CD4-positive, alpha-beta T cell (primary cell): Measurements from ENCODE around the gene MARCHF6. TPM values are rescaled to one million over a fixed set of nuclear protein-coding genes. Genes with fewer than 3 reads are reported as not detected.

ENCODE experiments used
- ATAC-seq: fragments of 200-7000 bp; cut with Tn5 transposase; one replicate; pipeline ENCODE4 v1.10.0; 2022; ENCODE audit warnings: mild to moderate bottlenecking; ENCODE audit not compliant: poor library complexity
- CTCF ChIA-PET: fragments of 350-600 bp; sonication (Branson Sonifier 250); formaldehyde crosslinking; loops from one replicate; lab custom pipeline; 2021; ENCODE audit warnings: antibody characterized with exemption, inconsistent platforms; lab: Charles Lee
- POLR2A ChIA-PET: fragments of 350-600 bp; sonication (Branson Sonifier 250); formaldehyde crosslinking; loops from one replicate; lab custom pipeline; 2021; ENCODE audit warnings: antibody characterized with exemption, inconsistent platforms; lab: Charles Lee
- DNase-seq, 14 experiments: peaks; one replicate each; pipeline ENCODE4 v3.0.0-alpha.2; 2013 to 2020; ENCODE audit warnings: mixed read lengths in 2 of 14
- H3K27ac ChIP-seq, 2 donors: one replicate each; pipeline versions ENCODE4 v1.5.1 to v1.7.0; 2013; ENCODE audit warnings: low read length in 2 of 2, low read depth in 1 of 2, mild to moderate bottlenecking in 1 of 2
- H3K27me3 ChIP-seq, 2 experiments: 1 replicate in 1 of 2; 2 replicates in 1 of 2; pipeline versions ENCODE4 v1.6.1 to v1.7.0; 2013; ENCODE audit warnings: low read length in 2 of 2, control low read depth in 1 of 2, mild to moderate bottlenecking in 1 of 2, moderate library complexity in 1 of 2; ENCODE audit not compliant: insufficient read depth in 2 of 2, control insufficient read depth in 1 of 2
- H3K36me3 ChIP-seq: one replicate; pipeline ENCODE4 v1.6.1; 2013; ENCODE audit warnings: low read length, control low read depth; ENCODE audit not compliant: insufficient read depth
- H3K4me1 ChIP-seq: one replicate; pipeline ENCODE4 v1.6.1; 2013; ENCODE audit warnings: low read length, control low read depth; ENCODE audit not compliant: insufficient read depth
- H3K4me3 ChIP-seq: one replicate; pipeline ENCODE4 v1.5.1; 2013; ENCODE audit warnings: mild to moderate bottlenecking, low read length, moderate library complexity
- H3K9me3 ChIP-seq, 2 experiments: 1 replicate in 1 of 2; 2 replicates in 1 of 2; pipeline versions ENCODE4 v1.6.1 to v1.7.0; 2013; ENCODE audit warnings: low read length in 2 of 2, mild to moderate bottlenecking in 2 of 2, control low read depth in 1 of 2, moderate library complexity in 1 of 2; ENCODE audit not compliant: control insufficient read depth in 1 of 2, insufficient read depth in 1 of 2
- H3K27ac Mint-ChIP-seq: one replicate; pipeline ENCODE4 v1.8.0; 2020; ENCODE audit warnings: mixed read lengths
- H3K27me3 Mint-ChIP-seq: one replicate; pipeline ENCODE4 v1.8.0; 2021; ENCODE audit warnings: mixed read lengths
- H3K36me3 Mint-ChIP-seq: one replicate; pipeline ENCODE4 v1.8.0; 2021; ENCODE audit warnings: low read depth, mixed read lengths
- H3K4me1 Mint-ChIP-seq: one replicate; pipeline ENCODE4 v1.8.0; 2021; ENCODE audit warnings: low read depth, mixed read lengths
- H3K4me3 Mint-ChIP-seq: one replicate; pipeline ENCODE4 v1.8.0; 2020; ENCODE audit warnings: mild to moderate bottlenecking, mixed read lengths
- H3K9me3 Mint-ChIP-seq: one replicate; pipeline ENCODE4 v1.8.0; 2020; ENCODE audit warnings: mixed read lengths
- CTCF ChIP-seq: fragments of 200-600 bp; IDR thresholded peaks from one replicate; pipeline ENCODE4 v1.8.0; 2022; ENCODE audit warnings: antibody characterized with exemption, mild to moderate bottlenecking
- intact Hi-C, 2 experiments: fragments of 100-400 bp; cut with DNase I in 1 of 2; cut with micrococcal nuclease in 1 of 2; formaldehyde crosslinking; loops; one replicate each; pipeline versions ENCODE4 v1.15.1 to v1.9.0; 2023 to 2025; cut with DNase I, micrococcal nuclease
- total RNA-seq, 174 experiments: library from RNA in 2 of 174; stranded (reverse) in 2 of 174; gene quantifications; one replicate each; pipeline ENCODE4 v1.2.3 and lab custom pipeline; 2021 to 2026

The MARCHF6 gene
- total RNA-seq, 2 experiments from 2014 or later, result 176 to 182 TPM

GRCh38 chr5:10328323-10328722, 25.2 kb upstream of the MARCHF6 start:
- CTCF ChIA-PET, result no interaction called here
- intact Hi-C loops, result no loop called here

GRCh38 chr5:10329446-10329819, 24.1 kb upstream of the MARCHF6 start:
- Mint-ChIP-seq H3K4me3 (no peak overlapping the region), H3K36me3 (no peaks in the 10 kb centered on the region), H3K9me3 (no peaks in the 10 kb centered on the region), H3K27me3 (peaks cover 38% of the 10 kb centered on the region), H3K27ac (no peak overlapping the region), H3K4me1 (peaks cover 4% of the 10 kb centered on the region)
- H3K9me3 ChIP-seq, result peaks cover 0 to 7% of the 10 kb centered on the region in 2 experiments
- ChIA-PET CTCF (interaction anchor here (1.2 kb wide), 1 partner anchor 35 kb away, joined by 3 read pairs; no protein-coding TSS in a partner anchor), POLR2A (no interaction called here)
- no peak overlapping the region for H3K27ac ChIP-seq
- no peak overlapping the region for H3K4me3 ChIP-seq
- ATAC-seq (no peak), DNase-seq (no peak)
- H3K4me1 ChIP-seq, result peaks cover 13% of the 10 kb centered on the region
- no peak for TF ChIP-seq CTCF
- intact Hi-C loops, result no loop called here
- H3K36me3 ChIP-seq, result no peaks in the 10 kb centered on the region
- peaks cover 22 to 28% of the 10 kb centered on the region in 2 experiments for H3K27me3 ChIP-seq

More at GRCh38 chr5:10328323-10328722, 25.2 kb upstream of the MARCHF6 start:
- Histone ChIP-seq H3K36me3 (no peaks in the 10 kb centered on the region), H3K4me1 (peaks cover 5% of the 10 kb centered on the region), H3K4me3 (no peak overlapping the region), H3K9me3 (peaks cover 0 to 4% of the 10 kb centered on the region in 2 experiments), H3K27me3 (peaks cover 12 to 17% of the 10 kb centered on the region in 2 experiments), H3K27ac (no peak overlapping the region)
- no peak overlapping the region for H3K4me3 Mint-ChIP-seq
- no peaks in the 10 kb centered on the region for H3K9me3 Mint-ChIP-seq
- no peak overlapping the region for H3K27ac Mint-ChIP-seq
- H3K4me1 Mint-ChIP-seq, result peaks cover 2% of the 10 kb centered on the region
- H3K36me3 Mint-ChIP-seq, result no peaks in the 10 kb centered on the region
- H3K27me3 Mint-ChIP-seq, result peaks cover 31% of the 10 kb centered on the region
- no peak for TF ChIP-seq CTCF
- ATAC-seq, result no peak
- POLR2A ChIA-PET, result no interaction called here
- no peak for DNase-seq

- Mint-ChIP-seq H3K27me3 (peaks cover 44% of the 10 kb centered on the region), H3K27ac (no peak overlapping the region), H3K9me3 (no peaks in the 10 kb centered on the region), H3K4me3 (no peak overlapping the region), H3K4me1 (peaks cover 4% of the 10 kb centered on the region), H3K36me3 (no peaks in the 10 kb centered on the region)
- peaks cover 26 to 32% of the 10 kb centered on the region in 2 experiments for H3K27me3 ChIP-seq
- H3K27ac ChIP-seq, result no peak overlapping the region
- DNase-seq (no peak), ATAC-seq (no peak)
- ChIA-PET POLR2A (no interaction called here), CTCF (interaction anchor here (1.2 kb wide), 1 partner anchor 34 kb away, joined by 3 read pairs; no protein-coding TSS in a partner anchor)
- intact Hi-C loops, result no loop called here
- TF ChIP-seq CTCF, result no peak
- peaks cover 0 to 7% of the 10 kb centered on the region in 2 experiments for H3K9me3 ChIP-seq
- H3K4me3 ChIP-seq, result no peak overlapping the region
- H3K36me3 ChIP-seq, result no peaks in the 10 kb centered on the region
- peaks cover 13% of the 10 kb centered on the region for H3K4me1 ChIP-seq
Observed at GRCh38 chr5:10329820-10330481, 23.5 kb upstream of the MARCHF6 start.
